K562 (cell line): ENCODE measurements around the gene G6PC3. TPM values are rescaled to one million over a fixed set of nuclear protein-coding genes. Genes with fewer than 3 reads are reported as not detected.

Source experiments
- ATAC-seq: fragments of 200-7000 bp; cut with Tn5 transposase; 3 replicates; pipeline ENCODE4 v1.9.1; 2020; ENCODE audit warnings: moderate library complexity
- BruUV-seq: library from RNA; stranded (reverse); fragments of 400-500 nt; replicated peaks from 2 replicates; lab custom pipeline; 2021; lab: Mats Ljungman, UMichigan
- CTCF ChIA-PET: fragments of 300-600 bp; formaldehyde crosslinking; extraction: SDS; loops from one replicate; lab custom pipeline; 2021; ENCODE audit warnings: low intra/inter-chr PET ratio; lab: Yijun Ruan, JAX
- POLR2A ChIA-PET: fragments of 300-600, 350-650 bp; sonication (Branson Sonifier 250); formaldehyde crosslinking; extraction: SDS; loops from one replicate; lab custom pipeline; 2021; ENCODE audit warnings: antibody characterized with exemption, inconsistent platforms; lab: Yijun Ruan, JAX
- DNase-seq, 4 experiments: peaks; one replicate each; pipeline versions ENCODE4 v3.0.0 to v3.0.0-alpha.2; 2011 to 2018; ENCODE audit warnings: low spot score in 3 of 4, mixed read lengths in 3 of 4; ENCODE audit errors: extremely low read depth in 1 of 4
- FAIRE-seq: peaks from 2 replicates; lab custom pipeline; 2011; peaks lifted over from hg19 to GRCh38; lab: Jason Lieb, UNC
- H2AFZ ChIP-seq: 2 replicates; pipeline ENCODE4 v1.6.0; 2011; ENCODE audit warnings: low read depth, low read length, control low read depth, inconsistent platforms
- H3K27ac ChIP-seq: fragments of 200-600 bp; 3 replicates; pipeline ENCODE4 v1.8.0; 2011; ENCODE audit warnings: low read depth, mild to moderate bottlenecking, control low read depth, inconsistent platforms, low read length, moderate library complexity, mixed read lengths; ENCODE audit errors: extremely low read depth
- H3K27me3 ChIP-seq, 2 experiments: fragments of 300-600 bp in 1 of 2; 2 replicates in 1 of 2; 3 replicates in 1 of 2; pipeline versions ENCODE4 v1.6.0 to v1.8.0; 2011; ENCODE audit warnings: inconsistent platforms in 2 of 2, low read length in 2 of 2, mild to moderate bottlenecking in 1 of 2, mixed read lengths in 1 of 2, moderate library complexity in 1 of 2; ENCODE audit not compliant: control insufficient read depth in 2 of 2, insufficient read depth in 2 of 2
- H3K36me3 ChIP-seq: fragments of 300-600 bp; 3 replicates; pipeline ENCODE4 v1.8.0; 2011; ENCODE audit warnings: mild to moderate bottlenecking, low read length, inconsistent platforms; ENCODE audit not compliant: control insufficient read depth, insufficient read depth
- H3K4me1 ChIP-seq, 2 experiments: fragments of 200-600 bp in 1 of 2; replicated peaks in 1 of 2; 2 replicates in 1 of 2; 3 replicates in 1 of 2; pipeline versions ENCODE4 v1.5.1 to v1.8.0; 2011; ENCODE audit warnings: inconsistent platforms in 2 of 2, low read length in 2 of 2, mild to moderate bottlenecking in 1 of 2, mixed read lengths in 1 of 2, moderate library complexity in 1 of 2; ENCODE audit not compliant: control insufficient read depth in 2 of 2, insufficient read depth in 2 of 2
- H3K4me2 ChIP-seq: 2 replicates; pipeline ENCODE4 v1.6.1; 2011; ENCODE audit warnings: low read length, control low read depth, inconsistent platforms, mixed read lengths; ENCODE audit not compliant: insufficient read depth
- H3K4me3 ChIP-seq: fragments of 200-600 bp; sonication (generic), shearing (Covaris generic); 2 replicates; pipeline ENCODE4 v1.5.1; 2016; ENCODE audit warnings: control low read depth, inconsistent platforms
- H3K79me2 ChIP-seq: fragments of 200-600 bp; 3 replicates; pipeline ENCODE4 v1.8.0; 2011; ENCODE audit warnings: low read length, inconsistent platforms; ENCODE audit not compliant: control insufficient read depth, insufficient read depth
- H3K9ac ChIP-seq, 2 experiments: 2 replicates each; pipeline versions ENCODE4 v1.6.0 to v1.6.1; 2011; ENCODE audit warnings: low read depth in 2 of 2, low read length in 2 of 2, control low read depth in 1 of 2, inconsistent platforms in 1 of 2, mild to moderate bottlenecking in 1 of 2, mixed read lengths in 1 of 2; ENCODE audit not compliant: insufficient read depth in 1 of 2
- H3K9me1 ChIP-seq: one replicate; pipeline ENCODE4 v1.6.0; 2011; ENCODE audit warnings: inconsistent platforms, mild to moderate bottlenecking, low read length, moderate library complexity; ENCODE audit not compliant: control insufficient read depth, insufficient read depth
- H3K9me3 ChIP-seq: replicated peaks from 2 replicates; pipeline ENCODE4 v1.5.1; 2011; ENCODE audit warnings: low read depth, low read length, inconsistent platforms; ENCODE audit not compliant: control insufficient read depth, insufficient read depth
- H4K20me1 ChIP-seq: replicated peaks from 2 replicates; pipeline ENCODE4 v1.6.1; 2011; ENCODE audit warnings: low read length, inconsistent platforms, mixed read lengths; ENCODE audit not compliant: control insufficient read depth, insufficient read depth
- CREM ChIP-seq: IDR thresholded peaks from 2 replicates; pipeline ENCODE4 v1.6.1; 2014; ENCODE audit warnings: antibody characterized with exemption, low read depth
- GATA2 ChIP-seq: sonication (generic); formaldehyde crosslinking; IDR thresholded peaks from 2 replicates; pipeline ENCODE4 v1.4.0; 2020; ENCODE audit warnings: mild to moderate bottlenecking, missing genetic modification reagents
- MTA3 ChIP-seq: fragments of 450-650 bp; formaldehyde crosslinking; IDR thresholded peaks from 2 replicates; pipeline ENCODE4 v1.6.1; 2017; ENCODE audit warnings: mild to moderate bottlenecking, borderline replicate concordance
- RFX7 ChIP-seq: fragments of 250-450 bp; sonication (Bioruptor Pico); IDR thresholded peaks from 2 replicates; pipeline ENCODE4 v1.5.1; 2021; ENCODE audit warnings: mild to moderate bottlenecking
- SMARCE1 ChIP-seq: fragments of 450-650 bp; IDR thresholded peaks from 2 replicates; pipeline ENCODE4 v1.7.1; 2016; ENCODE audit warnings: mild to moderate bottlenecking
- SREBF2 ChIP-seq: sonication (generic); formaldehyde crosslinking; IDR thresholded peaks from 2 replicates; pipeline ENCODE4 v1.4.0; 2020; ENCODE audit warnings: mild to moderate bottlenecking, missing genetic modification reagents
- ZBTB1 ChIP-seq: sonication (generic); formaldehyde crosslinking; IDR thresholded peaks from 2 replicates; pipeline ENCODE4 v1.8.1; 2023; ENCODE audit warnings: missing genetic modification reagents, low read depth, mild to moderate bottlenecking, borderline replicate concordance
- ZBTB40 ChIP-seq, 2 experiments: fragments of 450-650 bp in 1 of 2; sonication (generic) in 1 of 2; formaldehyde crosslinking in 1 of 2; IDR thresholded peaks; 2 replicates each; pipeline versions ENCODE4 v1.7.1 to v1.9.0; 2016 to 2022; ENCODE audit warnings: inconsistent platforms in 1 of 2, mild to moderate bottlenecking in 1 of 2, missing genetic modification reagents in 1 of 2
- ZNF589 ChIP-seq: fragments of 200-800 bp; sonication (Bioruptor generic); IDR thresholded peaks from 2 replicates; pipeline ENCODE4 v1.6.1; 2016; ENCODE audit warnings: low read depth, missing genetic modification characterization, missing compliant biosample characterization
- WGBS: fragments of 100-300 bp; shearing (Covaris generic); methylation state at CpG from one replicate; pipeline ENCODE4 v1.1.6; 2016; ENCODE audit warnings: low coverage, mixed read lengths; ENCODE audit not compliant: insufficient coverage; ENCODE audit errors: missing lambda C conversion rate; 5-methylcytosine and 5-hydroxymethylcytosine counted together
- in situ Hi-C: fragments of 300-500 bp; cut with MboI; formaldehyde crosslinking; loops from 4 replicates; pipeline ENCODE4 v1.15.0; 2018; ENCODE audit warnings: inconsistent platforms, mixed read lengths
- intact Hi-C: fragments of 100-400 bp; cut with micrococcal nuclease; formaldehyde crosslinking; loops from 2 replicates; pipeline ENCODE4 v1.14.2; 2022
- polyA plus RNA-seq, 8 experiments: library from polyadenylated mRNA; depleted of rRNA in 4 of 8; stranded (reverse) in 5 of 8; unstranded in 3 of 8; fragments of >200 nt; fragmentation: Nextera tagmentation in 2 of 8; fragmentation: Illumina TruSeq in 1 of 8; extraction: Ambion mirVana in 2 of 8; extraction: Trizol in 1 of 8; gene quantifications; 2 replicates each; pipeline versions ENCODE4 v1.2.1 to v1.2.3, GENCODE V29; 2011 to 2014; ENCODE audit warnings: inconsistent platforms in 1 of 8, missing spikeins in 1 of 8
- total RNA-seq, 7 experiments: library from RNA; depleted of rRNA in 6 of 7; stranded (reverse); fragments of >200 nt in 6 of 7; fragmentation: Illumina TruSeq in 2 of 7; extraction: Trizol in 2 of 7; gene quantifications; 2 replicates each; pipeline versions ENCODE4 v1.2.1 to v1.2.3, GENCODE V29; 2011 to 2021; ENCODE audit warnings: low replicate concordance in 1 of 7
- TF ChIP-seq, protein P1 (sequence below): fragments of 450-650 bp; IDR thresholded peaks from 2 replicates; pipeline ENCODE4 v1.6.1; 2016; ENCODE audit warnings: mild to moderate bottlenecking

The G6PC3 gene
- total and polyA plus RNA-seq, 9 of the 15 experiments (the other 6 are each of a cell fraction or from before 2014, with no cell fraction given) = 10.4 to 57.8 (median 31.1) TPM

GRCh38 chr17:44066204-44066930, 4.2 kb upstream of the G6PC3 start, which contains the start of gene LSM12:
TSS of gene LSM12 (minus strand) at chr17:44066671. CDS start at chr17:44066587, 84 bp downstream.
- FAIRE-seq (peak; percentile 92), DNase-seq (peak; percentile 92 to 97 (median 96)), ATAC-seq (peak; percentile 81)
- Histone ChIP-seq H3K9me3 (no peaks in the 10 kb centered on the region), H3K36me3 (peaks cover 29% of the 10 kb centered on the region), H2AFZ (peak within 1 kb of the TSS; percentile 82), H3K27me3 (no peaks in the 10 kb centered on the region), H4K20me1 (peaks cover 10% of the 10 kb centered on the region; the same call in 1 of the 2 replicates), H3K79me2 (peaks cover 60% of the 10 kb centered on the region), H3K4me1 (peaks cover 28 to 33% of the 10 kb centered on the region in 2 experiments; a peak in 4 of 5 replicates), H3K9me1 (no peaks in the 10 kb centered on the region), H3K4me2 (peak within 1 kb of the TSS; percentile 99), H3K4me3 (peak within 1 kb of the TSS; percentile 94), H3K9ac (peak within 1 kb of the TSS; percentile 93), H3K27ac (peak within 1 kb of the TSS; percentile 95)
- 1% methylated on average over 40 of the region's 65 CpGs for WGBS
- ChIA-PET CTCF (no interaction called here), POLR2A (interaction anchor here (0.6 to 2.3 kb wide), 15 partner anchors 8 to 457 kb away, joined by 3 to 11 read pairs (median 3); partner anchors contain the start of gene HDAC5)
- in situ Hi-C loops = no loop called here
- no TSS peak for BruUV-seq
- intact Hi-C loops = no loop called here
- TF ChIP-seq GATA2 (CRISPR knock-in tag) = no peak
- TF ChIP-seq, protein P1, sequence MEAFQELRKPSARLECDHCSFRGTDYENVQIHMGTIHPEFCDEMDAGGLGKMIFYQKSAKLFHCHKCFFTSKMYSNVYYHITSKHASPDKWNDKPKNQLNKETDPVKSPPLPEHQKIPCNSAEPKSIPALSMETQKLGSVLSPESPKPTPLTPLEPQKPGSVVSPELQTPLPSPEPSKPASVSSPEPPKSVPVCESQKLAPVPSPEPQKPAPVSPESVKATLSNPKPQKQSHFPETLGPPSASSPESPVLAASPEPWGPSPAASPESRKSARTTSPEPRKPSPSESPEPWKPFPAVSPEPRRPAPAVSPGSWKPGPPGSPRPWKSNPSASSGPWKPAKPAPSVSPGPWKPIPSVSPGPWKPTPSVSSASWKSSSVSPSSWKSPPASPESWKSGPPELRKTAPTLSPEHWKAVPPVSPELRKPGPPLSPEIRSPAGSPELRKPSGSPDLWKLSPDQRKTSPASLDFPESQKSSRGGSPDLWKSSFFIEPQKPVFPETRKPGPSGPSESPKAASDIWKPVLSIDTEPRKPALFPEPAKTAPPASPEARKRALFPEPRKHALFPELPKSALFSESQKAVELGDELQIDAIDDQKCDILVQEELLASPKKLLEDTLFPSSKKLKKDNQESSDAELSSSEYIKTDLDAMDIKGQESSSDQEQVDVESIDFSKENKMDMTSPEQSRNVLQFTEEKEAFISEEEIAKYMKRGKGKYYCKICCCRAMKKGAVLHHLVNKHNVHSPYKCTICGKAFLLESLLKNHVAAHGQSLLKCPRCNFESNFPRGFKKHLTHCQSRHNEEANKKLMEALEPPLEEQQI = no peak
- TF ChIP-seq MTA3 = peak; percentile 84
- no peak for TF ChIP-seq SMARCE1
- no peak for TF ChIP-seq RFX7
- no peak for TF ChIP-seq ZBTB40 (IDR thresholded peaks at IDR 0.05)
- TF ChIP-seq ZBTB40 (CRISPR knock-in tag; IDR thresholded peaks at IDR 0.05) = no peak
- TF ChIP-seq CREM = peak; percentile 88
- no peak for TF ChIP-seq ZNF589 (CRISPR knock-in tag)
- TF ChIP-seq ZBTB1 = no peak
- TF ChIP-seq SREBF2 (CRISPR knock-in tag) = no peak
